GM12892 (cell line): ENCODE data around the gene AVPR1B.

Source experiments
- POLR2A ChIP-seq: IDR thresholded peaks from 2 replicates; pipeline ENCODE4 v1.6.1; 2011; ENCODE audit warnings: low read depth, low read length, control low read depth
- POLR2AphosphoS5 ChIP-seq: IDR thresholded peaks from 2 replicates; pipeline ENCODE4 v1.6.1; 2011; ENCODE audit warnings: low read depth, low read length, control low read depth
- TAF1 ChIP-seq: IDR thresholded peaks from 2 replicates; pipeline ENCODE4 v1.6.1; 2011; ENCODE audit warnings: low read depth, mild to moderate bottlenecking, control low read depth, low read length, borderline replicate concordance

DNA sequence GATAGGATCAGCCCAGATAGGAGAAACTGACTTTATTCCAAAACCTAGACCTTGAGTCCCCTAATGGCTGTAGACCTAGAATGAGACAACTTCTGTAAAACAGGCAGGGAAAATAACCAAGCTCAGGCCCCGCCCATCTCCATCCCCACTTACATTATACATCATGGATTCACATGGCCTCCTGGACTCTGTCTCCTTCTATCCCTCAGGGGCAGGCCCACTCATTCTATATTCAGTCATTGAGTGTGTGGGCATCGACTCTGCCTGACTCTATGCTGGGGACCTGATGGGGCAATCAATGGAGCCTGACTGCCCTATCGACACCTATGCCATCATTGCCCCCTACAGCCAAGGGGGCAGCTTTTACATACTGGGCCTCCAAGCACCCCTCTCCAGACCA, 6.4 kb downstream of the AVPR1B start:
- TF ChIP-seq POLR2A (no peak), POLR2AphosphoS5 (no peak), TAF1 (no peak)
